T-helper 1 cell (primary cell): ENCODE measurements around the gene PSMA5.
"Not testable (repeated sequence)": the region's sequence is repeated elsewhere in the genome, so short reads cannot be mapped to it uniquely, and the experiment has no call there.

ENCODE experiments used
- DNase-seq, 5 donors: peaks; one replicate each; pipeline ENCODE4 v3.0.0-alpha.2; 2012 to 2020
- total RNA-seq, 4 donors: gene quantifications; one replicate each; lab custom pipeline; 2026; lab: John Stamatoyannopoulos, UW

The PSMA5 gene
- 44.1 to 69.6 (median 65.1) reads per million in 4 donors for total RNA-seq

DNA sequence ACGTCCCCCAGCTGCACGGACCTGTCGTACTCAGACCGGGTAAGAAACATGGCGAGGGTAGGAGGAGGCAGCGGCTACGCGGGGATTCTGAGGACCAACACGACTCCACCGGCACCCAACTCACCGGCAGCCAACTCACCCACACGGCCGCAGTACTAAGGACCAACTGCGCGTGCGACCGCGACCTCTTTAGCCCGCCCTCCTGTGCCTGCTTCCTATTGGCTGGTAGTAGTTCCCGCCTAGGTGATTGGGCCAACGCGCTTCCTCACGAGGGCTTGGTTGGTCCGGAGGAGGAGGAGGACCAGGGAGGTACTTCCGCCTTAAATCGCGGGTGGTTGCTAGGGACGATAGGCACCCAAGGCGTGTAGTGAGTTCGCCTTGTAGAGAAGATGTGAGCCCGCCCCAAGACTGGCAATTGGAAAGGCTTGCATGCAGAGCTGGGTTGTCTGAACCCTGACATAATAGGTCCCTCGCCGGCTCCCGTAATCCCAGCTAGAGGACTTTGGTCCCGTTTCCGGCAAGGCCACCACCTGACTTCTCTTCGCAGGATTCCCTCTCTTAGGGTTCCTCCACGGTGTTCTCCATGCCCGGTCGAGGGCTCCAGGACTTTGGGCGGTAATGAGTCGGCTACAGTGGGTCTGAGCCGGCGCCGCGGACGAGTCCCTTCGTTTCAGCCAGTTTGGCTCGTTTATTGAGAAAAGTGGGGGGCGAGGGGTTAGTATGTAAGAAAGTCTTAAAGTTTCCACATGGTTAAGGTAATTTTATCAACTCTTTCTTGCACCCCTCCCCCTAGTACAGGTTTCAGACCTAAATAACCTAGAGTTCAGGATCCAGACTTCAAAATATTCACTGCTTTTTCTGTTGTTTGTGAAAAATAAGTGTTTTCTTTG lies at the start of gene PSMA5:
Gene PSMA5 (minus strand): TSS at position 168 of the 890 bp plus-strand sequence. CDS start 118 bp downstream, at position 50.
- peak; percentile 89 to 99 (median 92) for DNase-seq

DNA sequence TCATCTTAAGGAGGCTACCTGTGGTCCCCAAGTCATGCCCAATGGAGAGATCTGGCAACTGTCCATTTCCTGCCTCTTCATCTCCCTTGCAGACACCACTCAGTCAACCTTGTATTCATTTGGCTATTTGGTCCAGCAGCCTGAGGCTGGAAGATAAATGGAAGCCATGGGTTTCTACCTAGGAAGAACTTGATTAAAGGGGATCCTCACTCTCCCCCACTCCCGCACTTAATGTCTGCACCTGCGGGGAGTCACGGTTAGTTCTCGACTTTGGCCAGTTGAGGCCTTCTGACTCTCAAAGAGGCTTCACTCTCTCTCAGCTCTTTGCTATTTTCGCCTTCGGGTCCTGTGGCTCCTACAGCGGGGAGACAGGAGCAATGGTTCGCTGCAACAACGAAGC lies 49.0 kb upstream of the PSMA5 start:
- no peak for DNase-seq

DNA sequence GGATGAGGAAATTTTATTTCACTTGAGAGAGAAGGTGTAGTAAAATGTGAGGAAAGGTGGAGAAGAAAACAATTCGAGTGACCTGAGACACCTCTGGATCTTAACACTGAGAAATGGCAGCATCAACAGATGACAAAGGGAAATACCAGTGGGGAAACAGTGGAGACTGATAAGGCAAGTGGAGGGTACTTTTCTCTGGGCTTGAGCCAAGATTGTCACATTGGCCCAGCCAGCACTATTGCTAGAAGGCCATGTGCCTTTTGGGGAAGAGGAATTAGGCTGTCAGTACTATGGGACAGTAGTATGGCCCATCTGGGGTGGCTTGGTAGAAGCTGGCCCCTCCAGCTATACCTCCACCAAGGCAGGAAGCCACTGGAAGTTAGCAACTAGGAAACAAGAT lies 48.4 kb upstream of the PSMA5 start:
- no peak for DNase-seq

DNA sequence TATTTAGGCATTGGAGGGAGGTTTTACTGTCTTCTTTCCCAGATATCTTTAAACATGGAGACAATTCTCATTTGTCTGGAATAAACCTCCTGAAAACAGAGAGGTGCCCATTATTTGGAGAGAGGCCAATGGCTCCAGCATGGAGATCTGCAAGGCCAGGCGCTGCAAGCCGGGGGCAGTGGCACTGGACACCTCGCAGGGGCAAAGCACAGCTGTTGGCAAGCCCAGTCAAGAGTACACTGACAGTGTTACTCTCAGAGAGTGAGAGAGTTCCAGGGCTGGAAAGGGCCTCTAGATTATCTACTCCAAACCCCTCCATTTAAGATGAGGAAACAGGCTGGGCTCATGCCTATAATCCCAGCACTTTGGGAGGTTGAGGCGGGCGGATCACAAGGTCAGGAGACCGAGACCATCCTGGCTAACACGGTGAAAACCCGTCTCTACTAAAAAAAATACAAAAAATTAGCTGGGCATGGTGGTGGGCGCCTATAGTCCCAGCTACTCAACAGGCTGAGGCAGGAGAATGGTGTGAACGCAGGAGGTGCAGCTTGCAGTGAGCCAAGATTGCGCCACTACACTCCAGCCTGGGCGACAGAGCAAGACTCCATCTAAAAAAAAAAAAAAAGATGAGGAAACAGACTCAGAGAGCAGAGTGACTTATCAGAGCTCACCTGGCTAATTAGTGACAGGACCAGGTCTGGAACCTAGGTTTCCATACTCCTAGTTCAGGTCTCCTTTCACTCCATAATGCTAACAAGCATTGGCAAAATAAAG lies 47.2 kb upstream of the PSMA5 start:
- not testable (repeated sequence) for DNase-seq

DNA sequence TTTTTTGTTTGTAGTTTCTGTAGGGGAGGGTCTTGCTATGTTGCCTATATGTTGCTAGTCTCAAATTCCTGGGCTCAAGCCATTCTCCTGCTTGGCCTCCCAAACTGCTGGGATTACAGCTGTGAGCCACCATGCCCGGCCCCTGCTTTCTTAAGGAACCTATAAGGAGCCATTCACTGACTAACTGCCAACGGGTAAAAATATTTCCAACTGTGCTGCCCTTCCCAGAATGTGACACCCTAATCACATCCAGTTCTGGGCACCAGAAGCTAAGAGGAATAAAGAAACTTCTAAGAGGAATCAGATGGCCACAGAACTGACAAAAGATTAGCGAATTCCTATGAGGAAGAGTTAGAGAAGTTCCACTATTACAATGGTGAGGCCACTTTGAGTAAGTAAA lies 46.5 kb upstream of the PSMA5 start:
- no peak for DNase-seq

DNA sequence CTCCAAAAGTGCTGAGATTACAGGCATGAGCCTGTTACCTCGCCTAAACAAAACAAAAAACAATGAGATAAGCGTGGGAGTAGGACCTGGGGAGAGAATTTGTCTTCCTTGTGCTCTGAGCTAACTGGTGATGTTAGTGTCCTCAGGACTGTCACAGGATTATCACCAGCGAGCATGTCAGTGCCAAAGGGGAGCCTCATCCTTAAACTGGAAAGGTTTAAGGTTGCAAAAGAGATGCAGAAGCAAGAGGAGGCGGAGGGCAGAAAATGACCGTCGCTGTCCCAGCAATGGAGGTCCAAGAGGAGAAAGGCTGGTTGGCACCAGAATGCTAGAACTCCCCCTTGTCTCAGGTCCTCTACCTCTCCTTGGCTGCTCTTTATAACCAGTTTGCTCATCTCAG lies 44.0 kb upstream of the PSMA5 start:
- DNase-seq = no peak

DNA sequence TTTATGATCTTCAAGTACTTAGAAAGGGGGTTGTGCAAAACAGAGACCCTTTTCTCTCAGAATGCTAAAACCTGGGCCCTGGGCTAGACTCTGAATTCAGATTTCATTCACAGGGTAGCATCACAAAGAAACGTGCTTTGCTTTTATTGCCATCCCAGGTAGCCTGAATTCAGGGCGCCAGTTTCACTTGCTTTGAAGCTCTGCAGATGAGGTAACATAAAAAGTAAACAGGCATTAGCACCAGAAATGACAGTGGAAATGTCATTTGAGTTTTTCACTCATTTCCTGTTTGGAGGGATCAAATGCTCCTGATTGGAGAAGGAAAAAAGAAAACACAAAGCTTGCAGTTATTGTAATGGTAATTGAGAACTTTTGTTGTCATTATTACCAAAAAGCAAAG lies 42.7 kb upstream of the PSMA5 start:
- no peak for DNase-seq

DNA sequence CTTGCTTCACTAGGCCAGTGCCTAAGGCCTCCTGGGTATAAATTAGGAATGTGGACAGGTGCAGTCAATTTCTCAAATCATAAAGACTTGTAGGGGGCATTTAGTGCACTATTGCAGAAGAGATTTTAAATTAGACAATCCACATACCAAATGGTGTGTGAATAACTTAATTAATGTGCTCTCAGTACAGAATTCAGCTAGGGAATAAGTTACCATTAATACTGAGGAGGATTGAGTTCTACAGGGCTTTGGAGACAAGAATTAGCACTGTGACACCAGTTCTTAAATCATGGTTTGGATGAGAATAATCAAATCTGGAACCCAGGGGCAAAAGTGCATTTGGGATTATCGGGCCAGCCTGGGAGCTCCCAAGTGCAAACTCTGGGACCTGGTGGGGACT lies 41.8 kb upstream of the PSMA5 start:
- no peak for DNase-seq

DNA sequence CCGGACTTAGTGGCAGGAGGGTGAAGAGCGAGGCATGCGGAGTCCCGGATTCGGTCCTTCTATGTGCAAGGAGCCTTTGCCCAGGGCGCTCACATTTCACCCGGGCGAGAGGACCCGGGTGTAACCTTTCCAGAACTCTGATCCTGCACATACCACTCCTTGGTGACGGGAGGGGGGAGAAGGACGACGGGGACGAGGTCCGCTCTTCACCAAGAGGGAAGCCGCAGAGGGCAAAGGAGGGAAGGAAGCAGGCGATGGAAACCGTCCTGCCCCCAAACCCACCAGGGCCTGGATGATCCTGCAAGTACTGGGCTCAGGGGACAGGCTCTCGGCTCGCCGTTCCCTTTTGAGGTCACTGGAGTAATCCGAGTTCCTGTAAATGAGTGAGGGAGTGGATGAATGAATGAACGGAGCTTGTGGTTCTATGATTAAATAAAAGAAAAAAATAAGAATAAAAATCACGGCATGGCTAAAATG lies 41.1 kb upstream of the PSMA5 start:
- no peak for DNase-seq

DNA sequence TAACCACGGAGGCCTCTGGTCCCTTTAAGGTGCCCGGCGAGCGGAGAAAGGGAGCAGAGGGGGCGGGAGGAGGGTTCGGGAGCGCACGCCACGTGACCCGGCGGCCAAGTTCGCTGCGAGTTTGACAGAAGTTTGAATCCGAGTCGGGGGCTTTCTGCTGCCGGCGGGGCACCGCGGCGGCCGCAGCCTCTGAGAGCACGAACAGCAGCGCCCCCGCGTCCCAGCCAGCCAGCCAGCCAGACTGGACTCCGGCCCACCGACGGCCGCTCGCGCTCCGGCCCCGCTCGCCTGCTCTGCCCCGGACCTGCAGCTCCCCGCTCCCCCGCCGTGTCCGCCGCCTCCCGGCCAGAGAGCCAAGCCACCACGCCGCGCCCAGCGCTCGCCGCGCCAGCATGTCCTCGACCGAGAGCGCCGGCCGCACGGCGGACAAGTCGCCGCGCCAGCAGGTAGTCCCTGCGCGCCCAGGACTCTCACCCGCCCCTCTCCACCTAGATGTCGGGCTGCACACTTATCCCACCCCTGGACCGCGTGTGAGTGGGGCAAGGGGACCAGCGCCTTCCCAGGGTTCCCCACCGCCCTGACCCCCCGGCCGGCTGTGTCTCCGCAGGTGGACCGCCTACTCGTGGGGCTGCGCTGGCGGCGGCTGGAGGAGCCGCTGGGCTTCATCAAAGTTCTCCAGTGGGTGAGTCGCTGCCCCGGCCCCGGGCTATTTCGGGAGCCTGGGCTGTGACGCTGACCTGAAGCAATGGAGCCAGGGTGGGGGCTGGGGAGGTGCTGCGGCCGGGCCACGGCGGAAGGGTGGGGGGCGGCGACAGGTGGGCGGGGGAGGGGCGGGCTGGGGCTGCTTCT lies 40.4 kb upstream of the PSMA5 start, which contains the start of gene SYPL2:
Gene SYPL2 (plus strand): TSS at position 95 of the 849 bp plus-strand sequence. CDS start 298 bp downstream, at position 393.
- DNase-seq = no peak

DNA sequence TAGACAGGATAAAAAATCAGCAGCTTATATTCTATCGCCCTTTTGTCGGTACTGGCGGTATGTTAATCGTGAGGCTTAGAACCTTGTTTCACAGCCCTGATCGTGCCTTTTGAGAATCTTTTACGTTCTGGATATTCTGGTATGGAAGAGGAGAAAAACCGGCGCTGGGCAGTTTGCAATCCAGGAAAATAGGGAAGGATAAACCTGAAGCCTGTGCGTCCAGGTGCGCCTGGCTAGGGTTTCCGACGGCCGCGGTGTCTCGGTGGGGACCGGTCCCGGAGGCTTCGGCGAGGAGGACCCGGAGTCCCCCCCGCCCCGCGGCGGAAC lies 39.8 kb upstream of the PSMA5 start:
- no peak for DNase-seq

DNA sequence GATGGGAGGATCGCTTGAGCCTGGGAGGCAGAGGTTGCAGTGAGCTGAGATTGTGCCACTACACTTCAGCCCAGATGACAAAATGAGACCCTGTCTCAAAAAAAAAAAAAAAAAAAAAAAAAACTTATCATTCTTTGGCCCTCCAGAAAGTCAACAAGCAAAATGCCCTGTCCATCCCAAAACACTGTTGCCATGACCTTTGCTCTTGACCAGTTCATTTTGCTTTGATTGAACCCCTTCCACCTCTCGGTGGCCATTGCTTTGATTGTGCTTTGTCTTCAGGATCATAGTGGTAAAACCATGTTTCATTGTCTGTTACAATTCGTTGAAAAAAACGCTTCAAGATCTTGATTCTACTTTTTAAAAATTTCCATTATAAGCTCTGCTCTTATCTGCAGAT lies 31.6 kb upstream of the PSMA5 start:
- no peak for DNase-seq

DNA sequence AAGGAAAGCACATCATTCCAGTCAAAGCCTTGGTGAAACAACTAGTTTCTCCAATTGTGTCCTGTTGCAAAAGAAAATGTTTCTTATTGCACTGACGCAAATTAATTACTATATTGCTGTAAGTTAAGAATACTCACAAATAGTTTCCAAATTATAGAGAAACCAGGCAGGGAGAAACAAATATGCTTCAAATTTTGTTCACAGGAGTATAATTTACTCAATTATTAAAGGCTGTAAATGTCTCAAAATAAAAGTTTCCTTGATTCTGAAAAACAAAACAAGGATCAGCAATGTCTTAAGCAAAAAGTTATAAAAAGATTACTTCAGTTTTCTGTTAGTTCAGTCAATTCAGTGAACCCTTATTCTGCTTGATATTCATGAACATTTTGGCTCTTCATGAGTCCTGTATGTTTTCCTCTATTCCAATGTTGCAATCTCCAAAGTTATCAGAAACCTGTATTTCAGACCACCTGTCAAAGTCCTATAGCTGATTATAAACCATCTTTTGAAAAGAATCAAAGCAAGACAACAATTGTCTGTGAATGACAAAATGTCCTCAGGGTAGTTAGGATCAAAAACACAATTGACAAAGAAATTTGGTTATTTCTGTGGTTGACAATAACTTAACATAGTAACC lies 28.4 kb upstream of the PSMA5 start:
- no peak for DNase-seq

DNA sequence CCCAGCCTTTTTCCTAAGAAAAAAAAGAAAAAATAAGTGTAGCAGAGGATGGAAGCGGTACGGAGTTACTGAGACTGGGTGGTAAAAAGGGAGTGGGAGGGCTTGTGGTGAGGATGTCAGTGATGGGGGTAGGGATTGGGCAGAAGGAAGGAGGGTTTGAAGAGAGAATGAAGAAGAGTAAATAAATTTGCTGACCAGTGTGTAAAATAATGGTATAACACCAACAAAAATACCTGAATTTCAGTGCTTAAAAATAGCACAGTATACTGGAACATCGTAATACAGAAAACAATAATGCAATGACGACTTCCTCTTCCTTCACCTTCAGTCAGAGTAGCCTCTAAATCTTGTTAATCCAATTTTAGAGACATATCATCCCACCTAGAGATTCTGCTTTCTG lies 21.3 kb upstream of the PSMA5 start:
- no peak for DNase-seq

DNA sequence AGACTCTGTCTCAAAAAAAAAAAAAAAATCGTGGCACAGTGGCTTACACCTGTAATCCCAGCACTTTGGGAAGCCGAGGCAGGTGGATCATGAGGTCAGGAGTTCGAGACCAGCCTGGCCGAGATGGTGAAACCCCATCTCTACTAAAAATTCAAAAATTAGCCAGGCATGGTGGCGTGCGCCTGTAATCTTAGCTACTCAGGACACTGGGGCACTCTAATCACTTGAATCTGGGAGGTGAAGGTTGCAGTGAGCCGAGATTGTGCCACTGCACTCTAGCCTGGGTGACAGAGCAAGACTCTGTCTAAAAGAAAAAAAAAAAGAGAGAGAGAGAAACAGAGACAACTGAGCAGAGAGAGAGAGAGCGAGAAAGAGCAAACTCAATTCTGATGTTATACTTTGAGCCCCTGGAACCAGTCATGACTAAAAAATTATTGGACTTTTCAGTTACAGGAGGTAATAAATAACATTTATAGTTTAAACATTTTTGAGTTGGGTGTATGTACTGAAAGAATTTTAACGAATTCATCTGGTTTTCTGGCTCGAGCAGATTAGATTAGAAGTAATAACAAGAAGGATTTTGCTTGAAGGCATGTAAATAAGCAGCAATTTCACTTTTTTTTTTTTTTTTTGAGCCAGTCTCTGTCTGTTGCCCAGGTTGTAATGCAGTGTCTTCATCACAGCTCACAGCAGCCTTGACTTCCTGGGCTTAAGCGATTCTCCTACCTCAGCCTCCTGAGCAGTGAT lies 19.9 kb upstream of the PSMA5 start:
- DNase-seq = not testable (repeated sequence)

DNA sequence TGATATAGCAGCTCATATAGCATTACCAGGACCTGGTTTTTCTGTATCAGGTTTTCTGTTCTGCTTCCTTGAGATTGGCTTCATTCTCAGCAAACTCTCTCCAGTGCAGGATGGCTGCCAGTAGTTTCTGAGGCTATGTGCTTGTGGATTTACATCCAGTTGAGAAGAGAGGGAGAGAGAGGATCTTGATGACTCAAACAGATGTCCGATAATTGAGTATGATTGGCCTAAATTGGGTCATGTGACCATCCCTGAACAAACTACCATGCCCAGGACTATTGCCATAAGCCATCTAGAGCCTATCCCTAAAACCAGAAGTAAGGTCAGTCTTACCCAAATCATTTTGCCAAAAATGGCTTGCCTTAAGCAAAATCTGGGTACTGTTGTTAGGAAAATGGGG lies 18.1 kb upstream of the PSMA5 start:
- no peak for DNase-seq

DNA sequence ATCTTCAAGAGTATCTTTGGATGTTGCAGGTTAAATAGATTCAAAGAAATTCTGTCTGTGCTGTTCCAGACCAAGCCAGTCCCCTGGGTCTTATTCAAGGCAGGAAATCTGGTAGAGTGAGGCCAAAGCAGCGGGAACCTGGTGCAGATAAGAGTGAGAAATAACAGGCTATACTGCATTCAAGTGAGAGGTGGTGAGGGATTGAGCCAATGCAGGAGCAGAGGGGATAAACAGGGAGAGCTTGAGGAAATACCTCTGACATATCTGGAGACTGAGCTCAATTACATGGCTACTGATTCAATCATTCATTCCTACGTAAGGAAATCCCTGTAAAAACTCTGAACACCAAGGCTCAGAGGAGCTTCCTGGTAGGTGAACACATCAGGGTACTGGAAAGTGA lies 17.2 kb upstream of the PSMA5 start:
- DNase-seq = no peak

DNA sequence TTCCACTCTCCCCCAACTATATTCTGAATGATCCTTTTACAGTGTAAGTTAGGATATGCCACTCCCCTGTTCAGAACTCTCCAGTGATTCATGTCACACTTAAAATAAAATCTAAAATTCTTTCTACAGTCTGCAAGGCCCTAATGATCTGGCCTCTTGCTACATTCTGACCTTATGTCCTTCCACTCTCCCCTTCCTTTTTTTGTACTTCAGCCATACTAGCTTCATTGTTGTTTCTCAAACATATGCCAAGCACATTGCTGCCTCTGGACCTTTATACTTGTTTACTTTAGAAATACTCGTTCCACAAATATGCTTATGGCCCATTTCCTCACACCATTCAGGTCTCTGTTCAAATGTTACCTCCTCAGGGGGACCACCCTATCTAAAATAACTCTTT lies 14.8 kb upstream of the PSMA5 start:
- DNase-seq = no peak

DNA sequence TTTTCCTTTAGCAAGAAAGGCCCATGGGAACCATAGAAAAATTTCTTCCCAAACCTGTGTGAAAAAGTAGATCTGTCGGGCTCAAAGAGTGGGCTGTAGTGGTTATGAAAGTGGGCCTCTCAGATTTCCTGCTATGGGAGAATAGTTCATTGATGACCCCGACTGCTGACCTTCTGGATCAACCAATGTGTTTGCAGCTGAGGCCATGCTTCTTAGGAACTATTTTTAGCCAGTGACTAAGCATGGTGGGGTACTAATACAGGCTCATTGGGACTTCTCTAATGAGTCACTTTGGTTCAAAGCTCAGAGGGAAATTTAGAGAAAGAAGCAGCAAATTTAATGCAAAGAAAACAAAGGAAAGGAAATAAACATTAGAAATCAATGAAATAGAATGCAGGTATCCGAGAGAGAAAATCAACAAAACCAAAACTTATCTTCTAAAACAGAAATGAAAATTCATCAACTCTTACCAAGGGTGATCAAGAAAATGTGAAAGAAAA lies 12.6 kb upstream of the PSMA5 start:
- no peak for DNase-seq

DNA sequence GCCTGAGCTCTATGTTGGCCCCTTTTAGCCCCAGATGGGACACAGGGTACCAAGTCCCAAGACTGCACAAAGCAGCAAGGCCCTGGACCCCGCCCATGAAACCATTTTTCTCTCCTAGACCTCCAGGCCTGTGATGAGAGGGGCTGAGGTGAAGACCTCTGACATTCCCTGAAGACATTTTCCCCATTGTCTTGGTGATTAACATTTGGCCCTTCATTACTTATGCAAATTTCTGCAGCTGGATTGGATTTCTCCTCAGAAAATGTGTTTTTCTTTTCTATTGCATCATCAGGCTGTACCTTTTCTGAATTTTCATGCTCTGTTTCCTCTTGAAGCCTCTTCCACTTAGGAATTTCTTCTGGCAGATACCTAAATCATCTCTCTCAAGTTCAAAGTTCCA lies 8.2 kb upstream of the PSMA5 start:
- no peak for DNase-seq

DNA sequence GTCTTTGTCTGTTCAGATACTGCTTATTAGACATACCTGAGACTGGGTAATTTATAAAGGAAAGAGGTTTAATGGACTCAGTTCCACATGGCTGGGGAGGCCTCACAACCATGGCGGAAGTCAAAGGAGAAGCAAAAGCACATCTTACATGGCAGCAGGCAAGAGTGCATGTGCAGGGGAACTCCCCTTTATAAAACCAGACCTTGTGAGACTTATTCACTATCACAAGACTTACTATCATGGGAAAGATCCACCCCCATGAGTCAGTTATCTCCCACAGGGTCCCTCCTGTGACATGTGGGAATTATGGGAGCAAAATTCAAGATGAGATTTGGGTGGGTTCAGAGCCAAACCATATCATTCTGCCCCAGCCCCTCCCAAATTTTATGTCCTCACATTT lies 7.1 kb upstream of the PSMA5 start:
- no peak for DNase-seq
